Astrocyte (in vitro differentiated cells and primary cell): ENCODE data around the gene CALML6. TPM values are rescaled to one million over a fixed set of nuclear protein-coding genes. Genes with fewer than 3 reads are reported as not detected.

Source experiments
- DNase-seq: peaks from one replicate; pipeline ENCODE4 v3.0.0-alpha.2; 2010; ENCODE audit warnings: low read depth
- FAIRE-seq: peaks from 2 replicates; lab custom pipeline; 2011; peaks lifted over from hg19 to GRCh38; lab: Jason Lieb, UNC
- H2AFZ ChIP-seq: 2 replicates; pipeline ENCODE4 v1.6.0; 2012; ENCODE audit warnings: low read depth, low read length, inconsistent platforms
- H3K27ac ChIP-seq: 2 replicates; pipeline ENCODE4 v1.5.1; 2011; ENCODE audit warnings: low read depth, low read length, inconsistent platforms
- H3K27me3 ChIP-seq: 2 replicates; pipeline ENCODE4 v1.6.0; 2011; ENCODE audit warnings: low read length, inconsistent platforms; ENCODE audit not compliant: insufficient read depth
- H3K36me3 ChIP-seq: 2 replicates; pipeline ENCODE4 v1.5.1; 2011; ENCODE audit warnings: low read length, inconsistent platforms; ENCODE audit not compliant: insufficient read depth
- H3K4me1 ChIP-seq: 2 replicates; pipeline ENCODE4 v1.5.1; 2011; ENCODE audit warnings: low read length, inconsistent platforms; ENCODE audit not compliant: insufficient read depth
- H3K4me2 ChIP-seq: 2 replicates; pipeline ENCODE4 v1.6.0; 2012; ENCODE audit warnings: low read length, inconsistent platforms
- H3K4me3 ChIP-seq: 2 replicates; pipeline ENCODE4 v1.5.1; 2011; ENCODE audit warnings: low read depth, mild to moderate bottlenecking, low read length, inconsistent platforms; ENCODE audit not compliant: insufficient read depth
- H3K79me2 ChIP-seq: 2 replicates; pipeline ENCODE4 v1.6.0; 2012; ENCODE audit warnings: mild to moderate bottlenecking, low read length, inconsistent platforms; ENCODE audit not compliant: insufficient read depth
- H3K9ac ChIP-seq: 2 replicates; pipeline ENCODE4 v1.6.0; 2012; ENCODE audit warnings: mild to moderate bottlenecking, low read length, inconsistent platforms
- H3K9me3 ChIP-seq: 2 replicates; pipeline ENCODE4 v1.5.1; 2012; ENCODE audit warnings: low read depth, mild to moderate bottlenecking, low read length, inconsistent platforms; ENCODE audit not compliant: insufficient read depth
- H4K20me1 ChIP-seq: 2 replicates; pipeline ENCODE4 v1.6.0; 2012; ENCODE audit warnings: low read length, inconsistent platforms; ENCODE audit not compliant: insufficient read depth
- H3K27ac Mint-ChIP-seq: one replicate; pipeline ENCODE4 v1.8.0; 2021; ENCODE audit warnings: mild to moderate bottlenecking, mixed read lengths; ENCODE audit not compliant: unreplicated experiment
- H3K27me3 Mint-ChIP-seq: one replicate; pipeline ENCODE4 v1.8.0; 2021; ENCODE audit warnings: low read depth, mixed read lengths; ENCODE audit not compliant: unreplicated experiment
- H3K36me3 Mint-ChIP-seq: one replicate; pipeline ENCODE4 v1.8.0; 2021; ENCODE audit warnings: low read depth, mixed read lengths; ENCODE audit not compliant: unreplicated experiment
- H3K4me1 Mint-ChIP-seq: one replicate; pipeline ENCODE4 v1.8.0; 2021; ENCODE audit warnings: low read depth, mixed read lengths; ENCODE audit not compliant: unreplicated experiment
- H3K4me3 Mint-ChIP-seq: one replicate; pipeline ENCODE4 v1.8.0; 2021; ENCODE audit warnings: mild to moderate bottlenecking, moderate library complexity, mixed read lengths; ENCODE audit not compliant: unreplicated experiment
- H3K9me3 Mint-ChIP-seq: one replicate; pipeline ENCODE4 v1.8.0; 2021; ENCODE audit warnings: mild to moderate bottlenecking, mixed read lengths; ENCODE audit not compliant: unreplicated experiment
- CTCF ChIP-seq: IDR thresholded peaks from 2 replicates; pipeline ENCODE4 v1.5.1; 2011; ENCODE audit warnings: low read depth, mild to moderate bottlenecking, inconsistent platforms, low read length, moderate library complexity; ENCODE audit not compliant: insufficient read depth
- EZH2 ChIP-seq: IDR thresholded peaks from 2 replicates; pipeline ENCODE4 v1.6.1; 2012; ENCODE audit warnings: mild to moderate bottlenecking, low read length, inconsistent platforms; ENCODE audit not compliant: insufficient read depth
- total RNA-seq: library from RNA; stranded (reverse); gene quantifications from 2 replicates; pipeline ENCODE4 v1.2.1, GENCODE V29; 2021

CALML6 gene
- total RNA-seq, 1 donor from 2014 or later: 0.91 TPM

- peaks cover 4% of the 10 kb centered on the region for H3K4me1 Mint-ChIP-seq
These were observed 3.6 kb upstream of the CALML6 start for GRCh38 chr1:1911350-1912041.

GRCh38 chr1:1914101-1914970 is 724 bp upstream of the CALML6 start:
- no peak overlapping the region for H3K27ac ChIP-seq
- peaks cover 31% of the 10 kb centered on the region for H3K27me3 Mint-ChIP-seq

More at GRCh38 chr1:1911350-1912041, 3.6 kb upstream of the CALML6 start:
- no peak for FAIRE-seq
- H3K4me3 ChIP-seq: no peak overlapping the region
- no peaks in the 10 kb centered on the region for H3K9me3 ChIP-seq
- H3K79me2 ChIP-seq: peaks cover 4% of the 10 kb centered on the region
- H3K27me3 Mint-ChIP-seq: peaks cover 19% of the 10 kb centered on the region
- no peaks in the 10 kb centered on the region for H3K36me3 Mint-ChIP-seq
- DNase-seq: no peak
- H3K36me3 ChIP-seq: no peaks in the 10 kb centered on the region
- H3K27ac Mint-ChIP-seq: no peak overlapping the region
- no peak overlapping the region for H3K27ac ChIP-seq
- H3K4me3 Mint-ChIP-seq: no peak overlapping the region
- H4K20me1 ChIP-seq: no peaks in the 10 kb centered on the region
- H3K4me1 ChIP-seq: peaks cover 12% of the 10 kb centered on the region
- H2AFZ ChIP-seq: no peak overlapping the region
- H3K9ac ChIP-seq: no peak overlapping the region
- TF ChIP-seq CTCF (no peak), EZH2 (no peak)
- no peaks in the 10 kb centered on the region for H3K27me3 ChIP-seq
- no peaks in the 10 kb centered on the region for H3K9me3 Mint-ChIP-seq
- H3K4me2 ChIP-seq: no peak overlapping the region

More at GRCh38 chr1:1914101-1914970, 724 bp upstream of the CALML6 start:
- Mint-ChIP-seq H3K9me3 (no peaks in the 10 kb centered on the region), H3K4me3 (no peak overlapping the region), H3K4me1 (peaks cover 2% of the 10 kb centered on the region), H3K27ac (no peak overlapping the region), H3K36me3 (no peaks in the 10 kb centered on the region)
- Histone ChIP-seq H3K79me2 (no peaks in the 10 kb centered on the region), H3K4me3 (no peak overlapping the region), H3K4me1 (peaks cover 12% of the 10 kb centered on the region), H3K36me3 (no peaks in the 10 kb centered on the region), H3K4me2 (no peak overlapping the region), H3K9me3 (no peaks in the 10 kb centered on the region), H3K9ac (no peak overlapping the region), H2AFZ (no peak overlapping the region), H3K27me3 (no peaks in the 10 kb centered on the region), H4K20me1 (no peaks in the 10 kb centered on the region)
- no peak for TF ChIP-seq CTCF
- no peak for DNase-seq
- no peak for FAIRE-seq
